PC-3 (cell line): Measurements from ENCODE around the gene PRR5L.

Source experiments
- EZH2 ChIP-seq: fragments of 300-600 bp; sonication (generic); IDR thresholded peaks from one replicate; pipeline ENCODE4 v1.6.1; 2017; ENCODE audit warnings: antibody characterized with exemption, mild to moderate bottlenecking, low read length; ENCODE audit not compliant: unreplicated experiment
- EZH2phosphoT487 ChIP-seq: fragments of 300-600 bp; sonication (generic); IDR thresholded peaks from 2 replicates; pipeline ENCODE4 v1.6.1; 2018; ENCODE audit warnings: mild to moderate bottlenecking, antibody characterized with exemption, low read length, borderline replicate concordance
- TF ChIP-seq, protein P1 (sequence below): fragments of 300-600 bp; sonication (generic); conservative IDR thresholded peaks from 2 replicates; pipeline ENCODE4 v1.5.1; 2017; ENCODE audit warnings: antibody characterized with exemption, low read depth, mild to moderate bottlenecking, low read length

DNA sequence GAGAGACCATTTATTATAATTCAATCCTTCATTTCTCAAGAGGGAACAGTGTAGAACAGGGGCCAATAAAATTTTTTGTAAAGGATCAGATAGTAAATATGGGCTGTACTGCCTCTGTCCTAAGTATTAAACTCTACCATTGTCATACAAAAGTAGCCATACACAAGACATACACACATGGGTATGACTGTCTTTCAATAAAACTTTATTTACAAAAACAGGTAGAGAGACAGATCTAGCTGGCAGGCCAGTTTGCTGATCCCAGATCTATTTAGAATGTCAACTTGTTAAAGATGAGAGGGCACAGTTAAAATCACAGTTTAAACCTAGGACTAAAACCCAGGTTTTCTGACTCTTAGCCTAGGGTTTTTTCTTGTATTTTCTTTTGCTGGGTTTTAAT is 197.2 kb downstream of the PRR5L start:
- TF ChIP-seq, protein P1, sequence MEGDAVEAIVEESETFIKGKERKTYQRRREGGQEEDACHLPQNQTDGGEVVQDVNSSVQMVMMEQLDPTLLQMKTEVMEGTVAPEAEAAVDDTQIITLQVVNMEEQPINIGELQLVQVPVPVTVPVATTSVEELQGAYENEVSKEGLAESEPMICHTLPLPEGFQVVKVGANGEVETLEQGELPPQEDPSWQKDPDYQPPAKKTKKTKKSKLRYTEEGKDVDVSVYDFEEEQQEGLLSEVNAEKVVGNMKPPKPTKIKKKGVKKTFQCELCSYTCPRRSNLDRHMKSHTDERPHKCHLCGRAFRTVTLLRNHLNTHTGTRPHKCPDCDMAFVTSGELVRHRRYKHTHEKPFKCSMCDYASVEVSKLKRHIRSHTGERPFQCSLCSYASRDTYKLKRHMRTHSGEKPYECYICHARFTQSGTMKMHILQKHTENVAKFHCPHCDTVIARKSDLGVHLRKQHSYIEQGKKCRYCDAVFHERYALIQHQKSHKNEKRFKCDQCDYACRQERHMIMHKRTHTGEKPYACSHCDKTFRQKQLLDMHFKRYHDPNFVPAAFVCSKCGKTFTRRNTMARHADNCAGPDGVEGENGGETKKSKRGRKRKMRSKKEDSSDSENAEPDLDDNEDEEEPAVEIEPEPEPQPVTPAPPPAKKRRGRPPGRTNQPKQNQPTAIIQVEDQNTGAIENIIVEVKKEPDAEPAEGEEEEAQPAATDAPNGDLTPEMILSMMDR, result no peak
- TF ChIP-seq EZH2phosphoT487 (no peak), EZH2 (no peak)
